ENCODE measurements around the gene C5AR1.
"Not testable (repeated sequence)": the region's sequence is repeated elsewhere in the genome, so short reads cannot be mapped to it uniquely, and the experiment has no call there.

Gene C5AR1

DNA sequence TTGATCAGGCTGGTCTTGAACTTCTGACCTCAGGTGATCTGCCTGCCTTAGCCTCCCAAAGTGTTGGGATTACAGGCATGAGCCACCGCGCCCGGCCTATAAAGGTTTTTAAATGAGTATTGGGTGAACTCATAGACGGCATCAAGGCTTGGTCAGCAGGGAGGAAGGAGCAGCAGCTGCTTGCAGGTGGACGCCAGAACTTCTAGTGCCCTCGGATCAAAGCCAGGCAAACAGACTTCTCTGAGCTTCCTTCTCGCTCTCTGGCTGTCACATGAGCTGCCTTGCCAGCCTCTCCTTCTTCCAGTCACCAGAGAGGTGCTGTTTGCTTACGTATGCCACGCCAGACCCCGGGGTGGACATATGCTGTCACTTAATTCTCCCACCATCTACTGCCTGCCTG, 55.8 kb downstream of the C5AR1 start:
- H3K27me3 ChIP-seq (ENCODE audit: control insufficient read depth in 3 of 3, insufficient read depth in 3 of 3, low read depth in 1 of 3, low read length in 3 of 3); H4K8ac ChIP-seq (ENCODE audit: low read depth, low read length); H3K27ac ChIP-seq (replicated peaks; ENCODE audit: low read length); H2BK5ac ChIP-seq (ENCODE audit: low read length); H2BK15ac ChIP-seq (ENCODE audit: low read length); DNase-seq (ENCODE audit: low spot score); H2AK5ac ChIP-seq (ENCODE audit: low read depth, low read length); H3K9ac ChIP-seq (ENCODE audit: low read depth, low read length, poor library complexity); H3K4me1 ChIP-seq (ENCODE audit: control insufficient read depth in 2 of 2, insufficient read depth in 1 of 2, low read depth in 1 of 2, low read length in 2 of 2); H4K91ac ChIP-seq (ENCODE audit: low read depth, low read length, poor library complexity); H3K4ac ChIP-seq (ENCODE audit: low read length); H3K4me2 ChIP-seq (ENCODE audit: insufficient read depth, low read length, poor library complexity, severe bottlenecking); H2AFZ ChIP-seq (ENCODE audit: low read length); H2BK12ac ChIP-seq (ENCODE audit: low read length); H2BK120ac ChIP-seq (ENCODE audit: low read depth, low read length); H3K4me3 ChIP-seq (ENCODE audit: low read length in 2 of 2); H3K23ac ChIP-seq (ENCODE audit: low read depth, low read length, poor library complexity); H3K14ac ChIP-seq (ENCODE audit: low read length); H3K18ac ChIP-seq (ENCODE audit: low read length); H3K9me3 ChIP-seq (replicated peaks in 1 of 2; ENCODE audit: control insufficient read depth in 2 of 2, insufficient read depth in 1 of 2, low read depth in 1 of 2, low read length in 2 of 2); H3K79me1 ChIP-seq (ENCODE audit: low read depth, low read length): not testable (repeated sequence)
- peaks cover 38 to 82% of the 10 kb centered on the region in 2 donors for H3K36me3 ChIP-seq (replicated peaks in 1 of 2; ENCODE audit: control insufficient read depth in 2 of 2, insufficient read depth in 2 of 2, low read length in 2 of 2)
- WGBS, 2 donors (ENCODE audit: extremely low coverage in 2 of 2, insufficient read length in 2 of 2, insufficient replicate concordance in 1 of 2), result no CpG with 5 or more reads among the region's 10 CpGs

DNA sequence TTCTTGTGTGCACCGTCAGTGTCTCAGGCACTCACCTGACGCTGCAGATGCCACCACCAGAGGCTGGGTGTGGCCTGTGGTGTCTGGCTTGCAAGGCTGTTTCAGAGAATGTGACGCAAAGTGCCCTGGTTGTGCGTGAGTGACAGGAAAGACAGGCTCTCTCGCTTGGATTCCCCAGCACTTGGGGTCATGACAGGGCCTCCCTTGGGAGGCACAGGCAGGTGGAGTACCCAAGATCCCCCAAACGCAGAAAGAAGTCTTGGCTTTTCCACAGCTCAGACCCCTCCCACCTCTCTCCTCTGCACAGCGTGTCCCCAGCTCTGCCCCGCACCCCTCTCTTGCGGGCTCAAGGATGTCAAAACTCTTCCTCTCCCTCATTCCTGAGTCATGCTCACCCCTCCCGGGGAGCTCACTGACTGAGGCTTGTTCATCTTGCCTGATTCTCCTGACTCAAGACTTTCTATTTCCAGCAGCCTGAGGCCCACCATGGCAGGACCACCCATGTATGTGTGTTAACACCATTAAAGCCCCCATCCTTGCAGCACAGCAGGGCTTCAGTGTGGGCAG, 60.5 kb downstream of the C5AR1 start:
- Histone ChIP-seq H3K36me3 (replicated peaks in 1 of 2; ENCODE audit: control insufficient read depth in 2 of 2, insufficient read depth in 2 of 2, low read length in 2 of 2) (peaks cover 46 to 83% of the 10 kb centered on the region in 2 donors), H3K9me3 (replicated peaks in 1 of 2; ENCODE audit: control insufficient read depth in 2 of 2, insufficient read depth in 1 of 2, low read depth in 1 of 2, low read length in 2 of 2) (no peaks in the 10 kb centered on the region), H4K91ac (ENCODE audit: low read depth, low read length, poor library complexity) (no peak overlapping the region), H3K4me1 (ENCODE audit: control insufficient read depth in 2 of 2, insufficient read depth in 1 of 2, low read depth in 1 of 2, low read length in 2 of 2) (no peaks in the 10 kb centered on the region), H2BK15ac (ENCODE audit: low read length) (no peak overlapping the region), H2BK120ac (ENCODE audit: low read depth, low read length) (no peak overlapping the region), H2BK12ac (ENCODE audit: low read length) (no peak overlapping the region), H2BK5ac (ENCODE audit: low read length) (no peak overlapping the region), H2AFZ (ENCODE audit: low read length) (no peak overlapping the region), H3K4me2 (ENCODE audit: insufficient read depth, low read length, poor library complexity, severe bottlenecking) (no peak overlapping the region), H3K4ac (ENCODE audit: low read length) (no peak overlapping the region), H3K79me1 (ENCODE audit: low read depth, low read length) (peaks cover 6% of the 10 kb centered on the region), H3K4me3 (ENCODE audit: low read length in 2 of 2) (no peak overlapping the region), H3K27me3 (ENCODE audit: control insufficient read depth in 3 of 3, insufficient read depth in 3 of 3, low read depth in 1 of 3, low read length in 3 of 3) (no peaks in the 10 kb centered on the region), H3K27ac (replicated peaks; ENCODE audit: low read length) (no peak overlapping the region), H3K18ac (ENCODE audit: low read length) (no peak overlapping the region), H4K8ac (ENCODE audit: low read depth, low read length) (no peak overlapping the region), H3K14ac (ENCODE audit: low read length) (no peak overlapping the region), H2AK5ac (ENCODE audit: low read depth, low read length) (no peak overlapping the region), H3K9ac (ENCODE audit: low read depth, low read length, poor library complexity) (no peak overlapping the region), H3K23ac (ENCODE audit: low read depth, low read length, poor library complexity) (no peak overlapping the region)
- WGBS, 2 donors (ENCODE audit: extremely low coverage in 2 of 2, insufficient read length in 2 of 2, insufficient replicate concordance in 1 of 2), result no CpG with 5 or more reads among the region's 10 CpGs
- DNase-seq (ENCODE audit: low spot score), result no peak

DNA sequence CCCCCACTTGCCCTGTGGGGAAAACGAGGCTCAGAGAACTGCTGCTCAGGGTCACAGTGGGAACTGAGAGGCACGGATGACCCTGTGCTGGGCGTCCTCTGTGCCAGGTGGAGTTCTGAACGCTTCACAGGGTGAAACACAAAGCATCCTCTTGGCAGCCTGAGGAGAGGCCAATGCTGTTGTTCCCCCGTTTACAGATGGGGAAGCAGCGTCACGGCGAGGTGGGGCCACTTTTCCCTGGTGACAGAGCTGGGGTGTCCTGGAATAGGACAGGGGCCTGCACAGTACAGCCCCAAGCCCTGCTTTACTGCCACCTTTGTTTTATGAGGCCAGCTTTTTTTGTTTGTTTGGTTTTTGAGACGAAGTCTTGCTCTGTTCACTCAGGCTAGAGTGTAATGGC, 61.6 kb downstream of the C5AR1 start:
- peak overlapping the region; percentile 23 for H4K8ac ChIP-seq (ENCODE audit: low read depth, low read length)
- H4K91ac ChIP-seq (ENCODE audit: low read depth, low read length, poor library complexity), result no peak overlapping the region
- H3K27ac ChIP-seq (replicated peaks; ENCODE audit: low read length), result no peak overlapping the region
- no peaks in the 10 kb centered on the region for H3K9me3 ChIP-seq (replicated peaks in 1 of 2; ENCODE audit: control insufficient read depth in 2 of 2, insufficient read depth in 1 of 2, low read depth in 1 of 2, low read length in 2 of 2)
- H3K14ac ChIP-seq (ENCODE audit: low read length), result no peak overlapping the region
- no peak overlapping the region for H3K18ac ChIP-seq (ENCODE audit: low read length)
- H3K27me3 ChIP-seq (ENCODE audit: control insufficient read depth in 3 of 3, insufficient read depth in 3 of 3, low read depth in 1 of 3, low read length in 3 of 3), result no peaks in the 10 kb centered on the region
- H3K79me1 ChIP-seq (ENCODE audit: low read depth, low read length), result peaks cover 6% of the 10 kb centered on the region
- H3K4me2 ChIP-seq (ENCODE audit: insufficient read depth, low read length, poor library complexity, severe bottlenecking), result no peak overlapping the region
- no peak overlapping the region for H3K4ac ChIP-seq (ENCODE audit: low read length)
- H2BK120ac ChIP-seq (ENCODE audit: low read depth, low read length), result no peak overlapping the region
- H3K23ac ChIP-seq (ENCODE audit: low read depth, low read length, poor library complexity), result no peak overlapping the region
- no peak overlapping the region for H2BK15ac ChIP-seq (ENCODE audit: low read length)
- peaks cover 54 to 87% of the 10 kb centered on the region in 2 donors for H3K36me3 ChIP-seq (replicated peaks in 1 of 2; ENCODE audit: control insufficient read depth in 2 of 2, insufficient read depth in 2 of 2, low read length in 2 of 2)
- no peak for DNase-seq (ENCODE audit: low spot score)
- no peaks in the 10 kb centered on the region for H3K4me1 ChIP-seq (ENCODE audit: control insufficient read depth in 2 of 2, insufficient read depth in 1 of 2, low read depth in 1 of 2, low read length in 2 of 2)
- H3K4me3 ChIP-seq (ENCODE audit: low read length in 2 of 2), result no peak overlapping the region
- H3K9ac ChIP-seq (ENCODE audit: low read depth, low read length, poor library complexity), result no peak overlapping the region
- H2BK12ac ChIP-seq (ENCODE audit: low read length), result no peak overlapping the region
- H2AK5ac ChIP-seq (ENCODE audit: low read depth, low read length), result no peak overlapping the region
- peak overlapping the region; percentile 66 for H2BK5ac ChIP-seq (ENCODE audit: low read length)
- H2AFZ ChIP-seq (ENCODE audit: low read length), result no peak overlapping the region
- WGBS, 2 donors (ENCODE audit: extremely low coverage in 2 of 2, insufficient read length in 2 of 2, insufficient replicate concordance in 1 of 2), result no CpG with 5 or more reads among the region's 9 CpGs
